NCI-H2107 treated with DMSO at 0.1 percent for 48 hours (cell line): ENCODE measurements around the gene PGC.

ENCODE experiments used
- DNase-seq: peaks from one replicate; lab custom pipeline; 2025; ENCODE audit not compliant: unreplicated experiment; lab: John Stamatoyannopoulos, UW

The PGC gene

DNA sequence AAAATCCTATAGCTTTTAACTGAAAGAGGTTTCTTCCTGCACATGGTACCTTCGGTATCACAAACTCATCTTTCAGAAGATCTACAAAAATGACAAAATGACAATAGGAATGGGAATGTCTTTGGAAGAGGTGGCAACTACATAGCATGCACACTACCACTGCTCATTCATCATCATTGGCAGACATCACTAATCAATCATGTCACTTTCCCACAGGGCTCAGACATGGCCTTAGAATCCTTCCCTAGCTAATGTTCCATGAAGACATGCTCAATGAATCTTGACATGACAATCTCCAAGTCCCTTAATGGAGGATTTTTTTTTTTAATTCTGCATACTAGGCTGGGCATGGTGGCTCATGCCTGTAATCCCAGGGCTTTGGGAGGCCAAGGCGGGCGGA, 3.2 kb upstream of the PGC start:
- no peak for DNase-seq

DNA sequence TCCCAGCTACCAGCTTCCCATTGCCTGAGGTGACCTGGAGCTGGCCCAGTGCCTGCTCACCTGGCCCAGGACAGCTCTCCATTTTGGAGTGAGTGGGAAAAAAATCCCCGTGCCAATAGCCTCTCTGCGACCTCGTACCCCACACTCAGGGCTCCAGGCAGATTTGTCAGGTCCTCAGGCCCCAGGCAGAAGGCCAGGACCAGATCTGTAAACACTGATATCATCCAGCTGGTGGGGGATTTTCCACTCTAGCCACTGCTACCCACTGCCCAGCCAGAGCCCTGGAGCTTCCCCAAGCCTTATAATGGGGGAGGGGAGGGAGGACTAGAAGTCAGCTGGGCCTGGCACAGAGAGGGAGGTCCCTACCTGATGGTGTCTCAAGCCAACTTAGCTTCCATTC, 1.3 kb upstream of the PGC start:
- DNase-seq: no peak

DNA sequence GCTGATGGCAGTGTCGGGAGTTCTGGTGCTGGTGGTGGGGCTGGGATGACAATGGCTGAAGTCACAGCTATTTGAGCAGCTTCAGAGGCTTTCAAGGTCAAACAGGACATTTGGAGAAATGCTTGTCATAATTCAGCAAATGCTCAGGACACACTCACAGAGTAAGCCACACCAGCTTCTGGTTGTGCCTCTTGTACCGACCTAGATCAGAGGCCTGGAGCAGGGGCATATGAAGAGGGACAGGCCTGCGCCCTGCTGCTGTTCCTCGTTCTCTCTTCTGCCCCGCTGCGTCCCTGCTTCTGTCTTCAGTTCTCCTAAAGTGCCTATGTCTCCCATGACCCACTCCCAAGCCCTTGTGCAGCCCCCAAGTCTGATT, 893 bp upstream of the PGC start:
- DNase-seq: no peak

DNA sequence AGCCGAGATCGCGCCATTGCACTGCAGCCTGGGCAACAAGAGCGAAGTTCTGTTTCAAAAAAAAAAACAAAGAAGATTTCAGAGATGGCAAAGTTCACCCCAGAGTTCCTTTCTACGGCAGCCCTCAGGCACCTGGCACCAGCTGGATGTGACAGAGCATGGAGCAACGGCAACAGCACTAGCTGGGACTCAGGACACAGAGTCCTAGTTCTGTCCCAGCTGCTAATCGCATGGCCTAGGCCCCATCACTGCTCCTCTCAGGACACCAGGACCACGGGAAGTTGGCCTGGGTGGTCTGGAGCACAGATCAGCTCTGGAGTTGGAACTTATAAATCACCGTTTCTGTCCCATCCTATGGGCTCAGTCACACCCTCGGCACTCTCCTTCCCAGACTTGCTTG, 1.1 kb downstream of the PGC start:
- no peak for DNase-seq

DNA sequence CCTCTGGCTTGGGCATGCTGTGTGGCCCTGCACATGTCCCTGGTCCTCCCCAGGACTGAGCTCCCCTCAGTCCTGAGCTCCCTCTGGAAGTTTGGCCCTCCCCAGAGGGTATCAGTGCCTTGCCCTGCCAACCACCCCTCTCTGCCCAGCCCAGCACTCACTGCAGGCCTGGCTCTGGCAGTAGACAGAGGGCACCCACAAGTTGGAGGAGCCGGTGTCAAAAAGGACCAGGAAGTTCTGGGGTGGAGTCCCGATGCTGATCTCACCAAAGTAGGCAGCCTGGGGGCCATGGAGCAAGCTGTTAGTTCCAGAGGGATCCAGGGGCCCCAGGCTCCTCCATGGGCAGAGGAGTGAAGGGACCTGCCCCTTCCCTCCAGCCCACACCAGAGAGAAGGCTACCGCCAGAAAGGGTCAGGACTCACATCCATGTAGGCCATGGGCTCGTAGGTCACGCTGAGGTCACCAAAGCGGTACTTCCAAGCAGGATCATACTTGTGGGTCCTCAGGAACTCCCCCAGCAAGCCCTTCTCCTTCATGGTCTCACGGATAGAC, 2.9 kb downstream of the PGC start:
- DNase-seq: no peak

- no peak for DNase-seq
Measured at GRCh38 chr6:41743406-41744235, 3.6 kb downstream of the PGC start.

- no peak for DNase-seq
Measured at GRCh38 chr6:41741625-41742490, 5.3 kb downstream of the PGC start.

DNA sequence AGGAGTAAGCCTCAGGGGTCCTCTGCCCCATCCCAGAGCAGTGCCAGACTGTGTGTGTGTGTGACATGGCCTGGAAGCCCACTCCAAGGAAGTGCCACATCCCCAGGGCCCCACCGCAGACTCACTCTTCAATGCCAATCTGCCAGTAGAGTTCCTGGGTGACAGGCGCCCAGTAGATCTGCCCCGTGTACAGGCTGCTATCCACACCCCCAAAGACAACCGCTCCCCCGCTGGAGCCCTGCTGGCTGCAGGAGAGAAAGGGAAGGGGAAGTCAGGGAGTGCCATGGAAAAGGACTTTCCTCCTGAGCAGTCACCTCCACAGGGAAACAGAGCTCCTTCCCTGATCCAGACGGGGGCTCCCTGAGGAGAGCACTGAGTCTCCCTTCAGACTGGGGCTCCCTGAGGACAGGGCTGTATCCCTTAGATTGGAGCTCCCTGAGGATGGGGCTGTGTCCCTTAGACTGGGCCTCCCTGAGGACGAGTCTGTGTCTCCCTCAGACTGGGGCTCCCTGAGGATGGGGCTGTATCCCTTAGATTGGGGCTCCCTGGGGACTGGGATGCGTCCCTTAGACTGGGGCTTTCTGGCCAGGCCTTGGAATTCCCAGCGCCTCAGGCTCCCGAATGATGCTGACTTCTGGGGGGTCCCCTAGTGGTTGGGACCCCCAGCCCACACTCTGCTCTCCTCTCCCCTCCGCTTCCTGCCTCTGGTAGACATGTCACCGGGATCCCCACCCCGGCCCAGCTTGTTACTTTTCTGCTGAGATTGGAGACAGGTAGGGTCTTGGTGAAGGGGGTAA, 6.6 kb downstream of the PGC start:
- DNase-seq: no peak

- no peak for DNase-seq
Measured at GRCh38 chr6:41739041-41739440, 8.2 kb downstream of the PGC start.

DNA sequence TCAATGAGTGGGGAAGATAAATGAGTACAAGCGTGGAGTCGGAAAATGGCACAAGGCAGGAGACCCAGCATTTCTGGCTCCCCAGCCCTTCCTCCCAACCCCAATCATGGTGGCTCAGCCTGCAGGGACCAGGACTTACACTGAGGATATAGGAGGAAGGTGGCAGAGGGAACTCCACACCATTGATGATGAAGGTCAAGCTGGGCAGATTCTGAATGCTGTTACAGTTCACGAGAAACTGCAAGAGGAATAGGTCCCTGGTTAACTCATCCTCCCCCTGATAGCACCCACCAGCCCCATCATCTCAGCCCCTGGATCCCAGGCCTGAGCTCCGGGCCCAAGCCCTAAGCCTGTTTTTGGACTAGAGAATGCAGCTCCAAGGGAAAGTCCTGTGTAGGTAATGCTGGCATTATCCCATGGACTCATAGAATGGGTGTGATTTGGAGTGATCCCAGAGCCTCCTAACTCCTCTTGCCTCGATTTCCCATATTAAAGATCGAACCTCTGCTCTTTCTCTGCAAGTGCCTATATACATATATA, 9.5 kb downstream of the PGC start:
- DNase-seq: no peak

- no peak for DNase-seq
Measured at GRCh38 chr6:41736800-41737555, 10.2 kb downstream of the PGC start.

DNA sequence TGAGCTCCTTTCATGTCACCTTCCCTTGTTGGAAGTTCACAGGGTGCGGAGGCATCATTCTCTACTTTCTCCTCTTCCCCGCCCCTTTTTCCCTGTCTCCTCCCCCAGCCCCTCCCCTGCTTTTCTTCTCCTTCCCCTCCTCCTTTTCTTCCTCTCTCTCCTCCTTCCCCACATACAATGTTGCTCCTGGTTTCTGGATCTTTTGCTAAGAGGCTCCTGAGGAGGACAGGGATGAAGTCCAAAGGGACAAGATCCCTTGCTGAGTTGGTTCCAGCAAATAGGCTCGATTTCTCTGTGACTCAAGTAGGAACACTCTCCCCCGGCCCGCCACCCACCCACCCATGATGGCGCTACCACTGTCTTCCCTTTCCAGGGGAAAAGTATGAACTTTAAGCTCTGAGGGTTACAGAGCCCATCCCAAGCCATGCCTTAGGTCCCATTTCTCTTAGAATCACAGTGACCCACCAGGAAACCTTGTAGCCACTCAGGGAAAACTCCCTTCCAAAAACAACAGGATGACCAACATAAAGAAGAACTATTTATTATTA, 10.9 kb downstream of the PGC start:
- no peak for DNase-seq

GRCh38 chr6:41735427-41736185, 11.6 kb downstream of the PGC start, which contains the start of gene TFEB:
Gene TFEB, minus strand, starts transcription at chr6:41735608. Its CDS starts 44,395 bp downstream, at chr6:41691213.
- peak; percentile 18 for DNase-seq

- no peak for DNase-seq
Measured at GRCh38 chr6:41734666-41735426, 12.4 kb downstream of the PGC start.

GRCh38 chr6:41733707-41734665, 13.2 kb downstream of the PGC start:
- DNase-seq: peak; percentile 31

DNA sequence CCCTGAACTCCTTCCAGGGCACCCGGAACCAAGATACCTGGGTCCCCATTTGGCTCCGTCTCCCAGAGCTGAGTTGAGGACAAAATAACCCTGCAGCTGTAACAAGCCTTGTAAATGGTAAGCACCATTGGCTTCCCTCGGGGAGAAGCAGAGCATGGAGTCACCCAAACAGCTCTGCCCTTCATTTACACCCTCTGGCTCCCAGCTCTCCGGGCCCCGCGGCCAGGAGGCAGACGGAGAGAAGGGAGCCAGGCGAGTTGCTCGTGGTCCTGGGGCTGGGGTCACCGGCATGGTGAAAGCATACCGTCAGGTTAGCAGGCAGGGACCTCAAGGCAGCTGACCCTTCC, 13.9 kb downstream of the PGC start:
- no peak for DNase-seq
